HepG2 (cell line): Measurements from ENCODE around the gene TFPI. TPM values are rescaled to one million over a fixed set of nuclear protein-coding genes. Genes with fewer than 3 reads are reported as not detected.
A peak's percentile ranks its signal among the peaks of the same experiment; 100 is the strongest.

Source experiments
- ATAC-seq: fragments of 200-7000 bp; cut with Tn5 transposase; 3 replicates; pipeline ENCODE4 v1.9.1; 2020; ENCODE audit warnings: mild to moderate bottlenecking, moderate library complexity
- BruUV-seq: library from RNA; stranded (reverse); fragments of 400-500 nt; replicated peaks from 2 replicates; lab custom pipeline; 2021; lab: Mats Ljungman, UMichigan
- CTCF ChIA-PET: fragments of 300-600 bp; formaldehyde crosslinking; extraction: SDS; loops from one replicate; lab custom pipeline; 2021; ENCODE audit warnings: low total read pairs, inconsistent platforms, low intra/inter-chr PET ratio; lab: Yijun Ruan, JAX
- POLR2A ChIA-PET: fragments of 350-600 bp; sonication (Branson Sonifier 250); formaldehyde crosslinking; loops from one replicate; lab custom pipeline; 2020; ENCODE audit warnings: antibody characterized with exemption, inconsistent platforms; lab: Yijun Ruan, JAX
- DNase-seq: peaks from one replicate; pipeline ENCODE4 v3.0.0-alpha.2; 2015; ENCODE audit warnings: low spot score
- FAIRE-seq: peaks from 3 replicates; lab custom pipeline; 2011; peaks lifted over from hg19 to GRCh38; lab: Jason Lieb, UNC
- H2AFZ ChIP-seq: one replicate; pipeline ENCODE4 v1.6.1; 2011; ENCODE audit warnings: low read length, inconsistent platforms
- H3K27ac ChIP-seq: fragments of 300-600 bp; 3 replicates; pipeline ENCODE4 v1.8.0; 2011; ENCODE audit warnings: mixed run types, mild to moderate bottlenecking, mixed read lengths, low read length, inconsistent platforms; ENCODE audit not compliant: insufficient read depth; ENCODE audit errors: extremely low read length
- H3K27me3 ChIP-seq, 2 experiments: fragments of 200-600 bp in 1 of 2; 2 replicates in 1 of 2; 3 replicates in 1 of 2; pipeline versions ENCODE4 v1.6.0 to v1.8.0; 2011; ENCODE audit warnings: low read length in 2 of 2, mild to moderate bottlenecking in 2 of 2, moderate library complexity in 2 of 2, inconsistent platforms in 1 of 2; ENCODE audit not compliant: insufficient read depth in 2 of 2, control insufficient read depth in 1 of 2
- H3K36me3 ChIP-seq, 2 experiments: fragments of 200-600 bp in 1 of 2; replicated peaks in 1 of 2; 2 replicates in 1 of 2; 3 replicates in 1 of 2; pipeline versions ENCODE4 v1.5.1 to v1.8.0; 2011; ENCODE audit warnings: low read length in 2 of 2, inconsistent platforms in 1 of 2; ENCODE audit not compliant: insufficient read depth in 2 of 2, control insufficient read depth in 1 of 2
- H3K4me1 ChIP-seq: 2 replicates; pipeline ENCODE4 v1.5.1; 2012; ENCODE audit warnings: low read length, inconsistent platforms; ENCODE audit not compliant: insufficient read depth
- H3K4me2 ChIP-seq: 2 replicates; pipeline ENCODE4 v1.6.0; 2011; ENCODE audit warnings: low read depth, low read length, inconsistent platforms
- H3K4me3 ChIP-seq, 3 experiments: fragments of 200-600 bp in 1 of 3; sonication (generic), shearing (Covaris generic) in 1 of 3; replicated peaks in 1 of 3; 2 replicates each; pipeline ENCODE4 v1.5.1; 2011 to 2016; ENCODE audit warnings: low read length in 3 of 3, inconsistent platforms in 2 of 3, low read depth in 2 of 3, mild to moderate bottlenecking in 2 of 3, control low read depth in 1 of 3, mixed read lengths in 1 of 3; ENCODE audit not compliant: insufficient read depth in 1 of 3
- H3K79me2 ChIP-seq: one replicate; pipeline ENCODE4 v1.6.1; 2011; ENCODE audit warnings: low read length, inconsistent platforms; ENCODE audit not compliant: insufficient read depth
- H3K9ac ChIP-seq: 2 replicates; pipeline ENCODE4 v1.6.0; 2011; ENCODE audit warnings: mild to moderate bottlenecking, low read depth, low read length, inconsistent platforms; ENCODE audit not compliant: insufficient read depth
- H3K9me3 ChIP-seq: 2 replicates; pipeline ENCODE4 v1.5.1; 2012; ENCODE audit warnings: mild to moderate bottlenecking, low read length
- H4K20me1 ChIP-seq: 2 replicates; pipeline ENCODE4 v1.6.0; 2011; ENCODE audit warnings: inconsistent platforms, mild to moderate bottlenecking, low read length, moderate library complexity; ENCODE audit not compliant: insufficient read depth
- ARID4A ChIP-seq: sonication (generic); formaldehyde crosslinking; IDR thresholded peaks from 2 replicates; pipeline ENCODE4 v1.5.0; 2020; ENCODE audit warnings: mild to moderate bottlenecking, missing genetic modification reagents, borderline replicate concordance
- ARNTL ChIP-seq: sonication (generic); formaldehyde crosslinking; IDR thresholded peaks from 2 replicates; pipeline ENCODE4 v1.4.0; 2020; ENCODE audit warnings: mild to moderate bottlenecking, missing genetic modification reagents
- E2F2 ChIP-seq: sonication (generic); formaldehyde crosslinking; IDR thresholded peaks from 2 replicates; pipeline ENCODE4 v1.4.0; 2020; ENCODE audit warnings: missing genetic modification reagents, borderline replicate concordance
- MIER3 ChIP-seq: IDR thresholded peaks from 2 replicates; pipeline ENCODE4 v1.6.1; 2016; ENCODE audit warnings: missing compliant biosample characterization, borderline replicate concordance
- NPAS2 ChIP-seq: sonication (generic); formaldehyde crosslinking; IDR thresholded peaks from 2 replicates; pipeline ENCODE4 v1.8.0; 2022; ENCODE audit warnings: mild to moderate bottlenecking, missing genetic modification reagents, borderline replicate concordance
- POLR2A ChIP-seq, 2 experiments: IDR thresholded peaks; 2 replicates each; pipeline ENCODE4 v1.6.1; 2011; ENCODE audit warnings: low read depth in 2 of 2, low read length in 2 of 2, mild to moderate bottlenecking in 1 of 2, moderate library complexity in 1 of 2; ENCODE audit not compliant: insufficient read depth in 1 of 2
- PRDM10 ChIP-seq: sonication (generic); formaldehyde crosslinking; IDR thresholded peaks from 2 replicates; pipeline ENCODE4 v1.4.0; 2020; ENCODE audit warnings: low read depth, missing genetic modification reagents
- SMYD3 ChIP-seq: sonication (generic); formaldehyde crosslinking; IDR thresholded peaks from 2 replicates; pipeline ENCODE4 v1.8.1; 2023; ENCODE audit warnings: mild to moderate bottlenecking, missing genetic modification reagents
- ZNF34 ChIP-seq: sonication (generic); formaldehyde crosslinking; IDR thresholded peaks from 2 replicates; pipeline ENCODE4 v1.4.0; 2020; ENCODE audit warnings: mild to moderate bottlenecking, missing genetic modification reagents, borderline replicate concordance
- ZSCAN21 ChIP-seq: sonication (generic); formaldehyde crosslinking; IDR thresholded peaks from 2 replicates; pipeline ENCODE4 v1.8.0; 2022; ENCODE audit warnings: mild to moderate bottlenecking, missing genetic modification reagents, moderate library complexity, borderline replicate concordance
- WGBS: methylation state at CpG from one replicate; pipeline ENCODE4 v1.1.6; 2017; ENCODE audit warnings: low lambda C conversion rate; 5-methylcytosine and 5-hydroxymethylcytosine counted together
- in situ Hi-C: cut with HindIII; loops from 2 replicates; pipeline ENCODE4 v1.10.0; 2017; ENCODE audit warnings: low pct_unique_long_range_greater_than_20kb; ENCODE audit not compliant: extremely low pct_ligation_motif_present
- intact Hi-C: fragments of 100-400 bp; cut with micrococcal nuclease; formaldehyde crosslinking; loops from one replicate; pipeline ENCODE4 v1.10.0; 2022; ENCODE audit not compliant: unreplicated experiment
- polyA plus RNA-seq, 8 experiments: library from polyadenylated mRNA; depleted of rRNA in 3 of 8; stranded (reverse) in 7 of 8; unstranded in 1 of 8; fragments of >200 nt; fragmentation: Illumina TruSeq in 4 of 8; extraction: Trizol in 4 of 8; gene quantifications; 2 replicates each; pipeline versions ENCODE4 v1.2.1 to v1.2.3, GENCODE V29; 2011 to 2016; ENCODE audit warnings: low read depth in 4 of 8, missing spikeins in 1 of 8, mixed read lengths in 1 of 8; ENCODE audit not compliant: insufficient read depth in 1 of 8
- total RNA-seq, 5 experiments: library from RNA; depleted of rRNA; stranded (reverse); fragments of >200 nt; fragmentation: Illumina TruSeq; extraction: Trizol; gene quantifications; 2 replicates each; pipeline ENCODE4 v1.2.3, GENCODE V29; 2016; ENCODE audit warnings: low read depth in 1 of 5

TFPI gene
- total and polyA plus RNA-seq, 2 of the 13 experiments (the other 11 are each of a cell fraction or from before 2014, with no cell fraction given): 301 to 436 TPM

GRCh38 chr2:187552381-187552780, 1.9 kb downstream of the TFPI start (continued):
- TF ChIP-seq ZSCAN21 (CRISPR knock-in tag): no peak

- WGBS: 72% methylated on average over 1 of the region's 1 CpG
- in situ Hi-C loops (no loop called here), intact Hi-C loops (loop anchor here (1.0 to 2.0 kb wide), 4 partner anchors 10 to 50 kb away; no protein-coding TSS in a partner anchor)
- Histone ChIP-seq H3K27me3 (no peaks in the 10 kb centered on the region), H3K9ac (peak overlapping the region; percentile 80), H2AFZ (no peak overlapping the region), H3K4me1 (peaks cover 75% of the 10 kb centered on the region), H4K20me1 (no peaks in the 10 kb centered on the region), H3K4me2 (peak overlapping the region; percentile 85), H3K27ac (peak overlapping the region; percentile 88), H3K79me2 (peaks cover 90% of the 10 kb centered on the region), H3K4me3 (peak overlapping the region; percentile 55 to 71 (median 63); a peak in 5 of 6 replicates), H3K36me3 (peaks cover 3 to 24% of the 10 kb centered on the region in 2 experiments), H3K9me3 (no peaks in the 10 kb centered on the region)
- FAIRE-seq: no peak
- no peak for DNase-seq
- ChIA-PET POLR2A (interaction anchor here (0.7 to 4.0 kb wide), 18 partner anchors 10 to 58 kb away, joined by 3 to 44 read pairs (median 7); no protein-coding TSS in a partner anchor), CTCF (interaction anchor here (1.5 kb wide), 1 partner anchor 9 kb away, joined by 6 read pairs; no protein-coding TSS in a partner anchor)
- no TSS peak for BruUV-seq
- no peak for ATAC-seq
- no peak for TF ChIP-seq NPAS2 (CRISPR knock-in tag)
- TF ChIP-seq ZNF34 (CRISPR knock-in tag): no peak
- TF ChIP-seq SMYD3 (CRISPR knock-in tag): 0 out of 2 replicates have a peak, but pooled peaks have one; percentile 30
- TF ChIP-seq PRDM10 (CRISPR knock-in tag): no peak
- no peak for TF ChIP-seq MIER3 (CRISPR knock-in tag)
- no peak for TF ChIP-seq ARNTL (CRISPR knock-in tag)
- TF ChIP-seq POLR2A (IDR thresholded peaks at IDR 0.05; ENCODE audit: insufficient read depth in 1 of 2, low read depth in 2 of 2, low read length in 2 of 2): peak in 1 of 2 experiments; percentile 51; a peak in 1 of 4 replicates
- TF ChIP-seq E2F2 (CRISPR knock-in tag): no peak
- no peak for TF ChIP-seq ARID4A (CRISPR knock-in tag)
These were observed 3.4 kb downstream of the TFPI start for GRCh38 chr2:187550857-187551256.
